ENCODE results near the gene BCAP31.
"Not testable (repeated sequence)": the region's sequence is repeated elsewhere in the genome, so short reads cannot be mapped to it uniquely, and the experiment has no call there.

BCAP31 gene

GRCh38 chrX:153766098-153766817 lies 42.1 kb upstream of the BCAP31 start:
- Mint-ChIP-seq H3K4me3 (no peak overlapping the region), H3K9me3 (no peaks in the 10 kb centered on the region), H3K4me1 (ENCODE audit: low read depth) (peaks cover 23% of the 10 kb centered on the region), H3K27me3 (peaks cover 30% of the 10 kb centered on the region), H3K36me3 (ENCODE audit: low read depth) (no peaks in the 10 kb centered on the region), H3K27ac (no peak overlapping the region)
- intact Hi-C loops (cut with micrococcal nuclease), result no loop called here

GRCh38 chrX:153765138-153766079 lies 41.2 kb upstream of the BCAP31 start:
- Mint-ChIP-seq H3K36me3 (ENCODE audit: low read depth) (no peaks in the 10 kb centered on the region), H3K4me3 (no peak overlapping the region), H3K27ac (no peak overlapping the region), H3K27me3 (peaks cover 30% of the 10 kb centered on the region), H3K9me3 (no peaks in the 10 kb centered on the region), H3K4me1 (ENCODE audit: low read depth) (peaks cover 23% of the 10 kb centered on the region)
- intact Hi-C loops (cut with micrococcal nuclease), result no loop called here

DNA sequence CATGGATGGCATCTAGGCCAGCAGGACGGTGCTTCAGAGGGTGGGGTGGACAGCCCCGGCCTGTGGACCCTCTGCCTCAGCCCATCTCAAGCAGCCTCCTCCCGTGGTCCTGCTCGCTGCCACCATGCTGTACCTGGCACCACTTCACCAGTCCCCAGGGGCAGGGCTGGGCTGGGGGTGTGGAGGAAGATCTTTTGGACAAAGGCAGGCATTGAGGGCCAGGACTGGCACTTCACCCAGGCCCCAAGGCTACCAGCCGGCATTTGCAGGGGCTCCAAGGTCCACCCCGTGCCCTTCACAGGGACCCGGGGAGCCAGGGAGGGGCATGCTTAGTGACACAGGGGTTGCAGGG lies 40.6 kb upstream of the BCAP31 start:
- peaks cover 25% of the 10 kb centered on the region for H3K27me3 Mint-ChIP-seq

DNA sequence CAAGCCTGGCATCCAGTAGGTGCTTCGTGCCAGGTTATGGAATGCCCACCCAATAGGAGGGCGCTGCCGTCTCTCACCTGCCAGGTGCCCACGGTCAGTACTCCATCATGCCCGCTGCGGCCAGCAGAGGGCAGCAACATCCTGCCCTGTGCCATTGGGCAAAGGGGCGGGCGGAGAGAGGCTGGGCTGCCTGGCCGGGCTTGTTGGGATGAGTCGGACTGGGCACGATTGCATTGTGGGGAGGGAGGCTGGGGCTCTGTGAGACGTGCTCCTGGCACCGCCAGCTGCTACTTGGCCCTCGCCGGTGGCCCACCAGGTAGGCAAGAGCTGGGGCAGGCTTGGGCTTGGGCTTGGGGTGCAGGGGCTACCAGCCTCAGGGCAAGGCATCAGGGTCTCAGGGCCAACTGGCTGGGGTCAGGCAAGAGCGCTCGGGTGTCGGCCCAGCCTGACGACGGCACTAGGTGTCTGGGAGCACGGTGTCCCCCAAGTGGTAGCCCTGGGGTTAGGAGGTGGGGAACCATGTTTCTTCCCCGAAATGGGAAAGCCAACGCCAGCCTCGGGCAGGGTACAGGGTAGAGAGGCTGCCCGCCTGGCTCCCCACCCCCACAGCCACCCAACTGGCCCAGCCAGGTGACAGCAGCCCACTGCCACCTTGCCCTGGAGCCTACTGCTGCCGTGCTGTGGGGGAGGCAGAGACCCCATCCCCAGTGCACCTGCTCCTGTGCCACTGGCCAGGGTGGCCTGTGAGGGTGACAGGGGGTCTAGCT lies 40.0 kb upstream of the BCAP31 start, which contains the start of gene PLXNB3:
PLXNB3 (plus strand) TSS at position 261 of the 767 bp plus-strand sequence. CDS start 1,287 bp downstream, outside the sequence.
- no peak within 1 kb of the TSS for H3K27ac Mint-ChIP-seq
- no peaks in the 10 kb centered on the region for H3K36me3 Mint-ChIP-seq (ENCODE audit: low read depth)
- intact Hi-C loops (cut with micrococcal nuclease), result loop anchor here (5.0 kb wide), 1 partner anchor 188 kb away; no protein-coding TSS in a partner anchor
- H3K4me3 Mint-ChIP-seq, result no peak within 1 kb of the TSS
- no peaks in the 10 kb centered on the region for H3K9me3 Mint-ChIP-seq
- peaks cover 25% of the 10 kb centered on the region for H3K27me3 Mint-ChIP-seq
- H3K4me1 Mint-ChIP-seq (ENCODE audit: low read depth), result peaks cover 19% of the 10 kb centered on the region

More for the DNA sequence above, 40.6 kb upstream of the BCAP31 start:
- Mint-ChIP-seq H3K36me3 (ENCODE audit: low read depth) (no peaks in the 10 kb centered on the region), H3K4me3 (no peak overlapping the region), H3K27ac (no peak overlapping the region), H3K9me3 (no peaks in the 10 kb centered on the region), H3K4me1 (ENCODE audit: low read depth) (peaks cover 19% of the 10 kb centered on the region)
- intact Hi-C loops (cut with micrococcal nuclease), result loop anchor here (5.0 kb wide), 1 partner anchor 188 kb away; no protein-coding TSS in a partner anchor

DNA sequence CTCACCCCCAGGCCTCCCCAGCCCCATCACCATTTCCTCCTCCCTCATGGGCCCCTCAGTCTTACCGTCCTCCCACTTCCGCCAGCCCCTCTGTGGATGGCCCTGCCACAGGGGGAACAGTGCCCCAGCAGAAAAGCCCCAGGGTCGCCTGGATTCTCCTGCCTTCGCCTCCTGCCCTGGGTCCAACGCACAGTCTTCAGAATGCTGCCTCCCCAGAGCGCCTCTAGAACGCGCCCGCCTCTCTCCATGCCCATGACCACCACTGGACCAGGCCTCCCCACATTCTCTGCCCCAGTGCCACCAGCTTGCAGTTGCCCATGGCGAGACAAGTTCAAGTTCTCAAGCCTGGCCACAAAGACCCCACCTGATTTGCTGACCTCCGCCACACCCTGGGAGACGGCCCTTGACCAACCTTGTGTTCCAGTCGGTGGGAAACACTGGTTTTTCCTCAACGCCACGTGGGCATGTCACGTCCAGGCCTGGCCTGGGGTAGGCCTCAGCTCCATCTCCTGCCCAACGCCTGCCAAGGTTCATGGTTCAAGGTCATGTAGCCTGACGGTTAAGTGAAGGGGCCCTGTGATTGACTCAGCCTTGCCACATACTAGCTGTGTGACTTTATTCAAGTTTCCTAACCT lies 39.2 kb upstream of the BCAP31 start:
- H3K27me3 Mint-ChIP-seq, result peaks cover 23% of the 10 kb centered on the region
- H3K36me3 Mint-ChIP-seq (ENCODE audit: low read depth), result no peaks in the 10 kb centered on the region
- intact Hi-C loops (cut with micrococcal nuclease), result loop anchor here (5.0 kb wide), 1 partner anchor 189 kb away; no protein-coding TSS in a partner anchor
- H3K4me3 Mint-ChIP-seq, result no peak overlapping the region
- H3K4me1 Mint-ChIP-seq (ENCODE audit: low read depth), result peaks cover 19% of the 10 kb centered on the region
- H3K9me3 Mint-ChIP-seq, result no peaks in the 10 kb centered on the region
- H3K27ac Mint-ChIP-seq, result no peak overlapping the region

DNA sequence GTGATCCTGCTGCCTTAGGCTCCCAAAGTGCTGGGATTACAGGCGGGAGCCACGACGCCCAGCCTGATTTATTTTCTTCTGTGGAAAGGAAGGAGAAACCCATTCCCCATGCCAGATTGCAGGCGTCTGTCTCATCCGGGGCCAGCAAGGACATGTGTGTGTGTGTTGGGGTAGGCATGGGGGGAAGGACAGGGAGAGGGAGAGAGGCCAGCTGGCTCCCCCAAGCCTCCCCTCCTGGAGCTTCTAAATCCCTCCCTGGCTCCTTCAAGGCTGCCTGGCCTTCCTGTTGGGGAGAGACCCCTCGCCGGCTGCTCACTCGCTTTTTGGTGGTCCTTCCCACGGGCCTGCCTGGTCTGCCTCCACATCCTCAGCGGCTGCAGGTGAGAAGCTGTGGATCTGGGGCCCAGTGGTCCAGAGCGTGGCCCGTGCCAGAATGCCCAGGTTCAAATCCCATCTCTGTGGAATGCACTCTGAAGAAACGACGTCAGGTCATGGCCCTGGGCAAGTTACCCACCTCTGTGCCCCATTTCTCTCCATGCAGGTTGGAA lies 38.5 kb upstream of the BCAP31 start:
- peaks cover 22% of the 10 kb centered on the region for H3K4me1 Mint-ChIP-seq (ENCODE audit: low read depth)
- no peak overlapping the region for H3K27ac Mint-ChIP-seq
- intact Hi-C loops (cut with micrococcal nuclease), result loop anchor here (5.0 kb wide), 1 partner anchor 190 kb away; no protein-coding TSS in a partner anchor
- H3K4me3 Mint-ChIP-seq, result no peak overlapping the region
- peaks cover 18% of the 10 kb centered on the region for H3K27me3 Mint-ChIP-seq
- no peaks in the 10 kb centered on the region for H3K36me3 Mint-ChIP-seq (ENCODE audit: low read depth)
- H3K9me3 Mint-ChIP-seq, result no peaks in the 10 kb centered on the region

GRCh38 chrX:153761863-153762262 lies 37.7 kb upstream of the BCAP31 start:
- H3K9me3 Mint-ChIP-seq, result no peaks in the 10 kb centered on the region
- intact Hi-C loops (cut with micrococcal nuclease), result loop anchor here (5.0 kb wide), 1 partner anchor 190 kb away; no protein-coding TSS in a partner anchor
- no peaks in the 10 kb centered on the region for H3K36me3 Mint-ChIP-seq (ENCODE audit: low read depth)
- H3K27ac Mint-ChIP-seq, result no peak overlapping the region
- peaks cover 26% of the 10 kb centered on the region for H3K4me1 Mint-ChIP-seq (ENCODE audit: low read depth)
- no peak overlapping the region for H3K4me3 Mint-ChIP-seq
- H3K27me3 Mint-ChIP-seq, result peaks cover 16% of the 10 kb centered on the region

- peaks cover 19% of the 10 kb centered on the region for H3K4me1 Mint-ChIP-seq (ENCODE audit: low read depth)
- intact Hi-C loops (cut with micrococcal nuclease), result no loop called here
- peaks cover 4% of the 10 kb centered on the region for H3K27me3 Mint-ChIP-seq
- no peak overlapping the region for H3K4me3 Mint-ChIP-seq
- H3K36me3 Mint-ChIP-seq (ENCODE audit: low read depth), result no peaks in the 10 kb centered on the region
- no peak overlapping the region for H3K27ac Mint-ChIP-seq
- H3K9me3 Mint-ChIP-seq, result no peaks in the 10 kb centered on the region
Measured at GRCh38 chrX:153755136-153755535, 30.9 kb upstream of the BCAP31 start.

GRCh38 chrX:153750127-153750774 lies 26.1 kb upstream of the BCAP31 start:
- peaks cover 11% of the 10 kb centered on the region for H3K4me1 Mint-ChIP-seq (ENCODE audit: low read depth)
- H3K27me3 Mint-ChIP-seq, result peaks cover 22% of the 10 kb centered on the region
- H3K4me3 Mint-ChIP-seq, result no peak overlapping the region
- intact Hi-C loops (cut with micrococcal nuclease), result no loop called here
- H3K36me3 Mint-ChIP-seq (ENCODE audit: low read depth), result no peaks in the 10 kb centered on the region
- H3K27ac Mint-ChIP-seq, result no peak overlapping the region
- no peaks in the 10 kb centered on the region for H3K9me3 Mint-ChIP-seq

- H3K36me3 Mint-ChIP-seq (ENCODE audit: low read depth); H3K27ac Mint-ChIP-seq; H3K4me3 Mint-ChIP-seq; H3K9me3 Mint-ChIP-seq; intact Hi-C loops (cut with micrococcal nuclease): not testable (repeated sequence)
- H3K27me3 Mint-ChIP-seq, result peaks cover 29% of the 10 kb centered on the region
- H3K4me1 Mint-ChIP-seq (ENCODE audit: low read depth), result peaks cover 23% of the 10 kb centered on the region
Measured at GRCh38 chrX:153749017-153749416, 24.8 kb upstream of the BCAP31 start.

- Mint-ChIP-seq H3K4me1 (ENCODE audit: low read depth) (peaks cover 16% of the 10 kb centered on the region), H3K27me3 (peaks cover 34% of the 10 kb centered on the region), H3K36me3 (ENCODE audit: low read depth) (peaks cover 23% of the 10 kb centered on the region)
- H3K9me3 Mint-ChIP-seq; intact Hi-C loops (cut with micrococcal nuclease); H3K27ac Mint-ChIP-seq; H3K4me3 Mint-ChIP-seq: not testable (repeated sequence)
Measured at GRCh38 chrX:153746991-153747390, 22.8 kb upstream of the BCAP31 start.

DNA sequence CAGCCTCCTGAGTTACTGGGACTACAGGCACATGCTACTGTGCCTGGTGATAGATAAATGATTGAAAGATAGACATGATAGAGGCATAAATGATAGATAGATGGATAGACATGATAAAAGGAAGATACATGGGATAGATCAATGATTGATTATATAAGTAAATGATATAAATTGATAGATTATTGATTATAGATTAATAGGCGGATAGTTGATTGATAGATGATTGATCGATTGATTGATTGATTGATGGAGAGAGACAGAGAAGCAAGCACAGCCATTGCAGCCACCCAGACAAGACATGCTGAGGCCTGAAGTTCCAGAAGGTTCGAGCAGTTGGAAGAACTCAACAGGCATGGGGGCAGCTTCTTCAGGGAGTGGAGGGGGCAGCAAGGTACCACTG lies 22.2 kb upstream of the BCAP31 start:
- intact Hi-C loops (cut with micrococcal nuclease), result no loop called here
- peaks cover 34% of the 10 kb centered on the region for H3K27me3 Mint-ChIP-seq
- H3K36me3 Mint-ChIP-seq (ENCODE audit: low read depth), result peaks cover 29% of the 10 kb centered on the region
- no peak overlapping the region for H3K4me3 Mint-ChIP-seq
- H3K27ac Mint-ChIP-seq, result no peak overlapping the region
- no peaks in the 10 kb centered on the region for H3K9me3 Mint-ChIP-seq
- H3K4me1 Mint-ChIP-seq (ENCODE audit: low read depth), result peaks cover 16% of the 10 kb centered on the region

All from dendritic cell treated with granulocyte-macrophage colony-stimulating factor and Interleukin-4, amounts not matched to agents 40 ng/mL and 50 ng/mL, for 4 days (primary cell).